ENCODE results near the gene FAM124A.

GRCh38 chr13:51257187-51257586 is 35.0 kb downstream of the FAM124A start:
- TF ChIP-seq CTCF (IDR thresholded peaks at IDR 0.05 in 8 of 11, conservative IDR thresholded peaks at IDR 0.05 in 3 of 11): no peak
- no peak for TF ChIP-seq POLR2A (IDR thresholded peaks at IDR 0.05)
- no peak for TF ChIP-seq POLR2AphosphoS5 (IDR thresholded peaks at IDR 0.05)
